ENCODE results near the gene MYOF.
"Not testable (repeated sequence)": the region's sequence is repeated elsewhere in the genome, so short reads cannot be mapped to it uniquely, and the experiment has no call there.

The MYOF gene

GRCh38 chr10:93451244-93451947 is 30.7 kb downstream of the MYOF start:
- no peak for DNase-seq

- no peak for DNase-seq
Observed at GRCh38 chr10:93447970-93448369, 34.2 kb downstream of the MYOF start.

- no peak for DNase-seq
Observed at GRCh38 chr10:93447019-93447418, 35.1 kb downstream of the MYOF start.

GRCh38 chr10:93445978-93446720 is 36.0 kb downstream of the MYOF start:
- DNase-seq: no peak

- no peak for DNase-seq
Observed at GRCh38 chr10:93445097-93445960, 36.8 kb downstream of the MYOF start.

- DNase-seq: no peak
Observed at GRCh38 chr10:93443481-93443880, 38.7 kb downstream of the MYOF start.

GRCh38 chr10:93442721-93443120 is 39.4 kb downstream of the MYOF start:
- DNase-seq: not testable (repeated sequence)

GRCh38 chr10:93440591-93441091 is 41.5 kb downstream of the MYOF start:
- no peak for DNase-seq

GRCh38 chr10:93438613-93439253 is 43.4 kb downstream of the MYOF start:
- no peak for DNase-seq

GRCh38 chr10:93437946-93438612 is 44.1 kb downstream of the MYOF start:
- no peak for DNase-seq

- no peak for DNase-seq
Observed at GRCh38 chr10:93437086-93437945, 44.8 kb downstream of the MYOF start.

GRCh38 chr10:93436591-93437085 is 45.5 kb downstream of the MYOF start:
- DNase-seq: no peak

- no peak for DNase-seq
Observed at GRCh38 chr10:93435621-93436397, 46.3 kb downstream of the MYOF start.

GRCh38 chr10:93434991-93435491 is 47.1 kb downstream of the MYOF start:
- DNase-seq: no peak

GRCh38 chr10:93431361-93431760 is 50.8 kb downstream of the MYOF start:
- no peak for DNase-seq

GRCh38 chr10:93425861-93426260 is 56.3 kb downstream of the MYOF start:
- DNase-seq: no peak

- DNase-seq: no peak
Observed at GRCh38 chr10:93422118-93422517, 60.0 kb downstream of the MYOF start.

GRCh38 chr10:93420944-93421825 is 60.9 kb downstream of the MYOF start:
- DNase-seq: no peak

- DNase-seq: no peak
Observed at GRCh38 chr10:93420091-93420490, 62.0 kb downstream of the MYOF start.

All from activated T-cell treated with anti-CD3 and anti-CD28 coated beads, Interleukin-2, amount 50 U/mL, for 48 hours (primary cell).